Heart left ventricle (tissue), 16 donors: ENCODE results near the gene MAP7D3. TPM values are rescaled to one million over a fixed set of nuclear protein-coding genes. Genes with fewer than 3 reads are reported as not detected.

Experiments used
- ATAC-seq, 4 donors: fragments of 200-7000 bp; cut with Tn5 transposase; one replicate each; pipeline ENCODE4 v1.9.1; 2020 to 2022; ENCODE audit warnings: moderate library complexity in 4 of 4, mild to moderate bottlenecking in 3 of 4, moderate number of reproducible peaks in 1 of 4
- DNase-seq, 5 donors: peaks; one replicate each; pipeline ENCODE4 v3.0.0-alpha.2; 2020
- H3K27ac ChIP-seq, 12 donors: fragments of 200-600 bp; sonication (generic) in 4 of 12; one replicate each; pipeline versions ENCODE4 v1.5.0 to v1.8.0; 2016 to 2022; ENCODE audit warnings: mild to moderate bottlenecking in 2 of 12
- H3K27me3 ChIP-seq, 9 donors: fragments of 200-600 bp; sonication (generic) in 2 of 9; one replicate each; pipeline versions ENCODE4 v1.5.1 to v1.8.0; 2016 to 2022; ENCODE audit warnings: mild to moderate bottlenecking in 3 of 9
- H3K36me3 ChIP-seq, 9 donors: fragments of 200-600 bp; sonication (generic) in 2 of 9; one replicate each; pipeline versions ENCODE4 v1.5.0 to v1.8.0; 2018 to 2022; ENCODE audit warnings: mild to moderate bottlenecking in 2 of 9
- H3K4me1 ChIP-seq, 12 donors: fragments of 200-600 bp; sonication (generic) in 4 of 12; one replicate each; pipeline versions ENCODE4 v1.5.0 to v1.8.0; 2016 to 2022; ENCODE audit warnings: mild to moderate bottlenecking in 3 of 12
- H3K4me3 ChIP-seq, 12 donors: fragments of 200-600 bp; sonication (generic) in 4 of 12; one replicate each; pipeline versions ENCODE4 v1.5.0 to v1.8.0; 2017 to 2022; ENCODE audit warnings: mild to moderate bottlenecking in 9 of 12, moderate library complexity in 4 of 12
- H3K9me3 ChIP-seq, 12 donors: fragments of 200-600 bp; sonication (generic) in 4 of 12; one replicate each; pipeline versions ENCODE4 v1.5.0 to v1.8.0; 2016 to 2022; ENCODE audit warnings: mild to moderate bottlenecking in 1 of 12
- POLR2A ChIP-seq, 2 donors: fragments of 450-650 bp; IDR thresholded peaks; one replicate each; pipeline ENCODE4 v1.6.1; 2017; ENCODE audit warnings: antibody characterized with exemption in 2 of 2, mild to moderate bottlenecking in 2 of 2, moderate library complexity in 2 of 2
- WGBS, 4 donors: extraction: QIAGEN DNeasy Blood & Tissue Kit in 2 of 4; methylation state at CpG; one replicate each; pipeline versions ENCODE4 v1.1.5 to v1.1.7; 2013 to 2018; 5-methylcytosine and 5-hydroxymethylcytosine counted together
- intact Hi-C, 10 donors: fragments of 100-400 bp; cut with DNase I; formaldehyde crosslinking; loops; one replicate each; pipeline versions ENCODE4 v1.11.1 to v1.14.2; 2022
- polyA plus RNA-seq, 2 donors: library from polyadenylated mRNA; stranded (reverse); fragments of 200-250 nt; gene quantifications; one replicate each; pipeline ENCODE4 v1.2.3, GENCODE V29; 2013
- total RNA-seq, 9 donors: library from RNA; depleted of rRNA in 2 of 9; stranded (reverse); fragments of >200 nt in 2 of 9; fragmentation: NEBNext Ultra II Directional in 3 of 9; extraction: Animal tissue kit (Norgen Biotek cat#: 25700) in 3 of 9; gene quantifications; one replicate each; pipeline versions ENCODE4 v1.1.0 to v1.2.4, GENCODE V29; 2016 to 2023
- TF ChIP-seq, protein P1 (sequence below), 12 donors: fragments of 200-600 bp; sonication (generic) in 4 of 12; IDR thresholded peaks; one replicate each; pipeline versions ENCODE4 v1.5.0 to v1.8.0; 2018 to 2022; ENCODE audit warnings: antibody characterized with exemption in 12 of 12, mild to moderate bottlenecking in 5 of 12
- donor health status: ischemic (EF 13 %, LVEDD 7.1; RV severe dilation, severe dysfunction).
- donor health status: healthy with polysubstance abuse.
- donor health status: DM: no; HTN: yes; CAD: no.
- donor health status: DM: no; HTN: no; CAD: no.
- donor health status: ischemic (EF 25% LVEDD 6.9; RV normal size, moderate dysfunction).
- donor health status: ischemic (EF 25% LVEDD 5.7; RV mildly dilated, moderate dysfunction).
- donor health status: healthy.
- donor health status: DM: yes; HTN: yes; CAD: no.
- donor health status: ischemic (EF 35%, LVEDD 5.7; RV mildly dilated, moderate dysfunction).
- donor health status: nonischemic (EF 11% LVEDD 7.7; RV severe dilation, severe dysfunction).
- donor health status: DM: yes; HTN: yes; CAD: no.
- donor health status: PGD.
- donor health status: ischemic (EF 29% LVEDD 5.4; RV normal size, mild dysfunction).
- donor health status: nonischemic (EF 23%, LVEDD 6.1; RV moderate dilation, normal function).

The MAP7D3 gene
- total and polyA plus RNA-seq, 11 donors, result 8.2 to 18.4 (median 12.7) TPM

DNA sequence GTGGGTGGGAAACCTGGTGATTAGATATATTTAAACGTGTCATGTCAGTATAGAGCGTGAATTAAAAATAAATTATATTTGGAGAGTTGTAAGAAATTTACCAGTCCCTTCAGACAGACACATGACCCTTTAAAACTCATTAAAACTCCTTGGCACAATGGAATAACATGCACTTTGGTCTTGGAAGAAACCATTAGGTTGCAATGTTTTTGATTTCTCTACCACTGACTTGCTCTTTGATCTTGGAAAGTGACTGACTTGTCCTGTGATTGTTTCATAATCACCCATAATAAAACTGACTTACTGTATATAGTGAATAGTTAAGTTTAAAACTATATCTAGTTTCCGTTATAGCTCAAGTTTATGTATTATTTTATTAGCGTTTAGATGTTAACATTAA, 68.0 kb downstream of the MAP7D3 start:
- 65 to 72% (median 70%) methylated on average over 4 of the region's 4 CpGs for WGBS, 4 donors
- H3K27me3 ChIP-seq, result peaks cover 0 to 6% (median 0%) of the 10 kb centered on the region in 9 donors
- H3K27ac ChIP-seq, result peak overlapping the region; percentile 9 to 90 (median 77)
- intact Hi-C loops, result no loop called here
- DNase-seq (no peak), ATAC-seq (no peak)
- peaks cover 0 to 81% (median 22%) of the 10 kb centered on the region in 12 donors for H3K4me1 ChIP-seq
- TF ChIP-seq, protein P1, sequence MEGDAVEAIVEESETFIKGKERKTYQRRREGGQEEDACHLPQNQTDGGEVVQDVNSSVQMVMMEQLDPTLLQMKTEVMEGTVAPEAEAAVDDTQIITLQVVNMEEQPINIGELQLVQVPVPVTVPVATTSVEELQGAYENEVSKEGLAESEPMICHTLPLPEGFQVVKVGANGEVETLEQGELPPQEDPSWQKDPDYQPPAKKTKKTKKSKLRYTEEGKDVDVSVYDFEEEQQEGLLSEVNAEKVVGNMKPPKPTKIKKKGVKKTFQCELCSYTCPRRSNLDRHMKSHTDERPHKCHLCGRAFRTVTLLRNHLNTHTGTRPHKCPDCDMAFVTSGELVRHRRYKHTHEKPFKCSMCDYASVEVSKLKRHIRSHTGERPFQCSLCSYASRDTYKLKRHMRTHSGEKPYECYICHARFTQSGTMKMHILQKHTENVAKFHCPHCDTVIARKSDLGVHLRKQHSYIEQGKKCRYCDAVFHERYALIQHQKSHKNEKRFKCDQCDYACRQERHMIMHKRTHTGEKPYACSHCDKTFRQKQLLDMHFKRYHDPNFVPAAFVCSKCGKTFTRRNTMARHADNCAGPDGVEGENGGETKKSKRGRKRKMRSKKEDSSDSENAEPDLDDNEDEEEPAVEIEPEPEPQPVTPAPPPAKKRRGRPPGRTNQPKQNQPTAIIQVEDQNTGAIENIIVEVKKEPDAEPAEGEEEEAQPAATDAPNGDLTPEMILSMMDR (IDR thresholded peaks at IDR 0.05), result no peak
- TF ChIP-seq POLR2A (IDR thresholded peaks at IDR 0.05), result no peak
- H3K9me3 ChIP-seq, result no peaks in the 10 kb centered on the region
- H3K4me3 ChIP-seq, result no peak overlapping the region
- peaks cover 0 to 5% (median 0%) of the 10 kb centered on the region in 9 donors for H3K36me3 ChIP-seq

DNA sequence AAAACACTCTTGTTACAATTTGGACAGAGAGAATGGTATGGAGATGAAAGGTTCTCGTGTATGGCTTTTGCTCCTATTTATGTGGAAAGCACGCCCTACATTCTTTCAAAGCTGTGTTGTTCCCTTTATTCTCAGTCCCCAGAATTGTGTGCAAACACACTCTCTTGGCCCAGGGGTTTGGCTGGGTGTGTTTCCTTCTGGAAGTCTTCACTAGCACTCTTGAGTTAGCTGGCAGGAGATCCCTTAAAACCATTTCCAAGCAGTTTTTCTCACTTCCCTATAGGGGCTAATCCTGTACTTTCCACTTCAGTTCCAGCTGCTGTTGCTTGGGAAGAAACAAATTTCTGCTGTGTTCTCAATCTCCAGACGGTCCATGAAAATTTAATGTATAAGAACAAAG, 68.8 kb downstream of the MAP7D3 start:
- Histone ChIP-seq H3K36me3 (peaks cover 0 to 5% (median 0%) of the 10 kb centered on the region in 9 donors), H3K9me3 (no peaks in the 10 kb centered on the region), H3K4me1 (peaks cover 0 to 87% (median 22%) of the 10 kb centered on the region in 12 donors), H3K27me3 (peaks cover 0 to 6% (median 0%) of the 10 kb centered on the region in 9 donors), H3K4me3 (no peak overlapping the region), H3K27ac (peak overlapping the region in 9 of 12 donors; percentile 28 to 90 (median 82))
- TF ChIP-seq, protein P1 (IDR thresholded peaks at IDR 0.05), result no peak
- no peak for TF ChIP-seq POLR2A (IDR thresholded peaks at IDR 0.05)
- ATAC-seq (no peak), DNase-seq (no peak)
- WGBS, 4 donors, result 49 to 64% (median 60%) methylated on average over 3 of the region's 3 CpGs
- intact Hi-C loops, result no loop called here

DNA sequence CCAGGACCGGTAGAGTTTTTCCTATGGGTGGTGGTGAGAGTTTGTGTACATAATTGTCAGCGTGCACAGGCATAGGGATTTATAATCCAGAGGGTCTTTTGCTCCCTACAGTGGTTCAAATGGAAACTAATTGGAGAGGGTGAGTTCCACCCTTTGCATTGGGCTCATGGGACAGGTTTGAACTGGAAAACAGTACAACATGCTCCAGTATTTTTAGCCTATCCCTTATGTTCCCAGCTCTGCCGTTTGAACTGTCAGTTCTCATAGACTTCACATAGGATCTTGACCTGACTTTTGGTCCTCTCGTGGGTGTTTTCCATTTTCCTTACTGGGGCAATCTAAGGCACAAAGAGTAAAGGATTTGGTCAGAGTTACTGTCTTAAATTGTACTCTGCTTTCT, 72.1 kb downstream of the MAP7D3 start:
- intact Hi-C loops, result no loop called here
- TF ChIP-seq, protein P1 (IDR thresholded peaks at IDR 0.05), result no peak
- TF ChIP-seq POLR2A (IDR thresholded peaks at IDR 0.05), result no peak
- 51 to 63% (median 58%) methylated on average over 4 of the region's 4 CpGs for WGBS, 4 donors
- Histone ChIP-seq H3K27ac (peak overlapping the region; percentile 11 to 87 (median 53)), H3K4me3 (no peak overlapping the region), H3K27me3 (peaks cover 0 to 3% (median 0%) of the 10 kb centered on the region in 9 donors), H3K4me1 (peaks cover 0 to 88% (median 15%) of the 10 kb centered on the region in 12 donors), H3K36me3 (peaks cover 0 to 11% (median 0%) of the 10 kb centered on the region in 9 donors), H3K9me3 (no peaks in the 10 kb centered on the region)
- no peak for DNase-seq
- ATAC-seq, result peak in 3 of 4 donors; percentile 13 to 52 (median 44)

DNA sequence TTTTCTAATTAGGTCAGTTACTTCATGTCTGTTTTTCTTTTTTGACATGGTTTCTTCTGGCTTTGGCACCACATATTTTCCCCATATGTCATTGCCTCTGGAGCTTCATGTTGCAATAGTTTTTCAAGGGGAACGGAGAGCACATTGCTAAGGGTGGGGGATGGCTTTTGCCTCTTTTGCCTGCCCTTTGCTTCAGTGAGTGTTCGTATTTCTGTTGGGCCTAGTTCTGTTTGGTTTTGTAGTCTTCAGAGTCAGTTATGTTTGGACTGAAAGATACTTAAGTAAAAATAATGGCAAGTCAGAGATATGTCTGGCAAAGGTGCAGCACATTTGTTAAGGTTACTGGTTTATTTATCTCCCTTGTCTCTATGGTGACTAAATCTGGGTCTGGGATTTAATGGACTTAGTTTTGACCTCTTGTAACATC, 74.8 kb downstream of the MAP7D3 start:
- TF ChIP-seq, protein P1 (IDR thresholded peaks at IDR 0.05), result no peak
- TF ChIP-seq POLR2A (IDR thresholded peaks at IDR 0.05), result no peak
- no peaks in the 10 kb centered on the region for H3K9me3 ChIP-seq
- peak; percentile 66 to 92 (median 84) for ATAC-seq
- no peaks in the 10 kb centered on the region for H3K27me3 ChIP-seq
- no peak for DNase-seq
- H3K4me1 ChIP-seq, result peaks cover 0 to 74% (median 16%) of the 10 kb centered on the region in 12 donors
- 24 to 41% (median 31%) methylated on average over 2 of the region's 2 CpGs for WGBS, 4 donors
- H3K36me3 ChIP-seq, result peaks cover 0 to 26% (median 0%) of the 10 kb centered on the region in 9 donors
- intact Hi-C loops, result no loop called here
- H3K4me3 ChIP-seq, result no peak overlapping the region
- peak overlapping the region; percentile 54 to 95 (median 77) for H3K27ac ChIP-seq
